Mononuclear cell (primary cell): ENCODE results near the gene TAF9. TPM values are rescaled to one million over a fixed set of nuclear protein-coding genes. Genes with fewer than 3 reads are reported as not detected.
"Not testable (repeated sequence)": the region's sequence is repeated elsewhere in the genome, so short reads cannot be mapped to it uniquely, and the experiment has no call there.

Experiments
- H3K27me3 ChIP-seq: 2 replicates; pipeline ENCODE4 v1.6.0; 2011; ENCODE audit warnings: low read length, control low read depth; ENCODE audit not compliant: insufficient read depth
- H3K4me1 ChIP-seq: 2 replicates; pipeline ENCODE4 v1.5.1; 2011; ENCODE audit warnings: mild to moderate bottlenecking, low read length, control low read depth; ENCODE audit not compliant: insufficient read depth
- H3K4me3 ChIP-seq: 2 replicates; pipeline ENCODE4 v1.5.1; 2011; ENCODE audit warnings: mild to moderate bottlenecking, low read length, moderate library complexity
- H3K9me3 ChIP-seq: 2 replicates; pipeline ENCODE4 v1.5.1; 2011; ENCODE audit warnings: low read depth, mild to moderate bottlenecking, control low read depth, low read length
- total RNA-seq: library from RNA; depleted of rRNA; stranded (reverse); fragments of >200 nt; gene quantifications from one replicate; pipeline ENCODE4 v1.2.3, GENCODE V29; 2012

TAF9 gene
- 63.2 TPM for total RNA-seq

GRCh38 chr5:69369340-69370121, at the start of gene TAF9, which contains the start of the genes AK6 and RAD17:
TSS of gene TAF9 (minus strand) at chr5:69369520. CDS start at chr5:69365737, 3,783 bp downstream.
TSS of gene AK6 (minus strand) at chr5:69369520. CDS start at chr5:69369490, 30 bp downstream.
TSS of gene RAD17 (plus strand) at chr5:69369818. CDS start at chr5:69372209, 2,391 bp downstream.
- peak within 1 kb of the TSS; percentile 87 for H3K4me3 ChIP-seq
- H3K27me3 ChIP-seq = no peaks in the 10 kb centered on the region
- peaks cover 24% of the 10 kb centered on the region for H3K4me1 ChIP-seq
- no peaks in the 10 kb centered on the region for H3K9me3 ChIP-seq

DNA sequence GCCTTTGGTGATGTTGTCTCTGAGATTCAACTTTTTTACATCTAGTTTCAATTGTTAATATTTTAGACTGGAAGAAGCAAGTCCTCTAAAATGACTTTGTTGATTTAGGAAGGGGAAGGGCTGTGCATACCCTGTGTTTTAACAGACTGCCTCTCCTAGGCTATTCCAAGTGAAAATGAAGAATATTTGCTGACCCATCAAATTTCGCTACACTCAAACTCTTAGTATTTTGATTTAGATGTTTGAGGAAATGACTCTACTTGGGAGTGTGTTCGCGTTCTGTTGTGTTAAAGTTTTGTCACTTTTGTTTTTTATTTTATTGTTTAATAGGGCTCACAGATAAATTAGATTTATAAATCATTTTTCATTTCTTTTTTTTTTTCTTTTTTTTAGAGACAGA, 49.2 kb upstream of the TAF9 start:
- H3K9me3 ChIP-seq = no peaks in the 10 kb centered on the region
- no peaks in the 10 kb centered on the region for H3K27me3 ChIP-seq
- peaks cover 9% of the 10 kb centered on the region for H3K4me1 ChIP-seq
- H3K4me3 ChIP-seq = no peak overlapping the region

DNA sequence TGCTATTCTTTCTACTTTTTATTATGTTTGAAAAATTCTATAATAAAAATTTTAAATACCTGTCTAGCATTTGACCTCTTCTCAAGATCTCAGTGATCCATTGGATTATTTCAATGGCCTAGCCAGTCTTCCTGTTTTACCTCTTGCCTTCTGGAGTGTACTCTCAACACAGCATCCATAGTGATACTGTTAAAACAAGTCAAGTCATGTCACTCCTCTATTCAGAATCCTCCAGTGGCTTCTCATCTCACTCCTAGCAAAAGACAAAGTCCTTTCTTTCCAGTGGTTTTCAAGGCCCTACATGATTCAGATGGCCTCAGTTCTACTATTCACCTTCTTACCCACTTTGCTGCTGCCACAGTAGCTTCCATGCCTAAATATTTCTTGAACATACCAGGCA, 47.4 kb upstream of the TAF9 start:
- Histone ChIP-seq H3K27me3 (no peaks in the 10 kb centered on the region), H3K4me3 (no peak overlapping the region), H3K4me1 (peaks cover 9% of the 10 kb centered on the region), H3K9me3 (no peaks in the 10 kb centered on the region)

- H3K4me3 ChIP-seq = no peak overlapping the region
- H3K27me3 ChIP-seq = no peaks in the 10 kb centered on the region
- no peaks in the 10 kb centered on the region for H3K9me3 ChIP-seq
- peaks cover 9% of the 10 kb centered on the region for H3K4me1 ChIP-seq
These were observed 46.9 kb upstream of the TAF9 start for GRCh38 chr5:69416180-69416579.

GRCh38 chr5:69415584-69415958, 46.3 kb upstream of the TAF9 start:
- no peaks in the 10 kb centered on the region for H3K27me3 ChIP-seq
- H3K4me1 ChIP-seq = peaks cover 9% of the 10 kb centered on the region
- H3K9me3 ChIP-seq = no peaks in the 10 kb centered on the region
- peak overlapping the region; percentile 46 for H3K4me3 ChIP-seq

DNA sequence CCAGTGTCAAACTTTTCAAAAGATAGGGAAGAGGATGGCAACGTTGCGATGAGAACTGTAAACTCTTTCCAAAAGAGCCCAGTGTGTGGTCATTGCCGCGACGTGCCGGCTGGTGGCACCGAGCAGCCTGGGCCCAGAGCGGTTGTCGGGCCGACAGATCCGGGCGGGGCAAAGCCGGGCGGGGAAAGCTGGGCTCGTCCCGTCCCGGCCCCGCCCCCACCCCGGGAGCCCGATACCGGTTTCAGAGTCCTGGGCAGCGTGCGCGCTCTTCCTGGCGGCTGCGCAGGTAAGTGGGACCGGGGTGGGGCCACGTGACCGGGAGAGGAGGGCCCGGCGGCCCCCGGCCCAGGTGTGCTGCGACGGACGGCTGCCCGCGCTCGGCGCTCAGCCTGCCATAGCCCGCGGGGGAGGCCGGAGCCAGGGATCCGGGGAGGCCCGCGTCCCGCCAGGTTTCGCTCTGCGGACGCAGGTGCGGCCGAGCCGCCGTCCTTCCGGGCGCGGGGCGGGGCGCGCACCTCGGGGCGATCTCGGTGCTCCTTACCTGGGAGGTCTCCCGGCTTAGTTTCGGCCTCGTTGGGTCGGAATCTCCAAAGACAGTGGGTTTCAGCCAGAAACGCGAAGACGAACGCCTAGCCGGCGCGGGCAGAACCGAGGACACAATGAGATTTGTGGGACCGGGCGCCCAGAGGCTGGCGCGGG, 45.7 kb upstream of the TAF9 start, which contains the start of gene MARVELD2:
MARVELD2 (plus strand) TSS at position 232 of the 699 bp plus-strand sequence. CDS start 4,270 bp downstream, outside the sequence.
- peak within 1 kb of the TSS; percentile 46 for H3K4me3 ChIP-seq
- peaks cover 9% of the 10 kb centered on the region for H3K4me1 ChIP-seq
- H3K27me3 ChIP-seq = no peaks in the 10 kb centered on the region

DNA sequence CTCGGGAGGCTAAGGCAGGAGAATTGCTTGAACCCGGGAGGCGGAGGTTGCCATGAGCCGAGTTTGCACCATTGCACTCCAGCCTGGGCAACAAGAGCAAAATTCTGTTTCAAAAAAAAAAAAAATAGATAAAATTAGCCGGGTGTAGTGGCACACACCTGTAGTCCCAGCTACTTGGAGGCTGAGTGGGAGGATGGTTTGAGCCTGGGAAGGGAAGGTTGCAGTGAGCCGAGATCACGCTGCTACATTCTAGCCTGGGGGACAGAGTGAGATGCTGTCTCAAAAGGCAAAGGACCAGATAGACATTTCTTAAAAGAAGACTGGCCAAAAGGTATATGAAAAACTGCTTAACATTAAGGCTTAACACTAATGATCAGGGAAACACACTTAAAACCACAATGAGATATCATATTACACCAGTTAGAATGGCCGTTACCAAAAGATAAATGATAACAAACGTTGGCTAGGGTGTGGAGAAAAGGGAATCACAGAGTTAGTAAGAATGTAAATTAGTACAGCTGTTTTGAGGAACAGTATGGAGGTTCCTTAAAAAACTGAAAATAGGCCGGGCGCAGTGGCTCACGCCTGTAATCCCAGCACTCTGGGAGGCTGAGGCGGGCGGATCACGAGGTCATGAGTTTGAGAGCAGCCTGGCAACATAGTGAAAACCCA, 35.5 kb upstream of the TAF9 start:
- Histone ChIP-seq H3K27me3 (no peaks in the 10 kb centered on the region), H3K4me1 (no peaks in the 10 kb centered on the region), H3K4me3 (no peak overlapping the region), H3K9me3 (no peaks in the 10 kb centered on the region)

More for the DNA sequence above, 45.7 kb upstream of the TAF9 start, which contains the start of gene MARVELD2:
- no peaks in the 10 kb centered on the region for H3K9me3 ChIP-seq

DNA sequence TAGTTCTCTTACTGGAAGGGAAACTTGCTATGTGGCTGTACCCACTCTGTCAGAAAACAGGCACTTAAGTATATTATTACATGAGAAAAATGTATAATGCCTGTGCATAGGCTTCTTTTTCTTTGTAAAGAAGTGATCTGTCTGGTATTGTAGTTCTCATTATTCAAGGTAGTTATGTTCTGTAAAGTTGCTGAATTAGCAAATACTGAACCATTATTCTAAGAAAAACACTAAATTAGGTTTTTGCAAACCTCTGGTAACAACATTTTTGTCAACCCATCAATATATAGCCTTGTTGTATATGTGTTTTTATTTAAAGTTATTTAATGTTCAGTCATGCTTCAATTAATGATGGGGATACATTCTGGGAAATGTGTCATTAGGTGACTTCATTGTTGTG, 9.1 kb upstream of the TAF9 start:
- no peak overlapping the region for H3K4me3 ChIP-seq
- no peaks in the 10 kb centered on the region for H3K9me3 ChIP-seq
- no peaks in the 10 kb centered on the region for H3K27me3 ChIP-seq
- no peaks in the 10 kb centered on the region for H3K4me1 ChIP-seq

GRCh38 chr5:69374911-69375446, 5.7 kb upstream of the TAF9 start:
- Histone ChIP-seq H3K4me3 (no peak overlapping the region), H3K9me3 (no peaks in the 10 kb centered on the region), H3K4me1 (peaks cover 7% of the 10 kb centered on the region), H3K27me3 (no peaks in the 10 kb centered on the region)

- H3K9me3 ChIP-seq = no peaks in the 10 kb centered on the region
- no peaks in the 10 kb centered on the region for H3K27me3 ChIP-seq
- H3K4me3 ChIP-seq = no peak overlapping the region
- H3K4me1 ChIP-seq = peaks cover 20% of the 10 kb centered on the region
These were observed 3.1 kb upstream of the TAF9 start for GRCh38 chr5:69372394-69372793.

DNA sequence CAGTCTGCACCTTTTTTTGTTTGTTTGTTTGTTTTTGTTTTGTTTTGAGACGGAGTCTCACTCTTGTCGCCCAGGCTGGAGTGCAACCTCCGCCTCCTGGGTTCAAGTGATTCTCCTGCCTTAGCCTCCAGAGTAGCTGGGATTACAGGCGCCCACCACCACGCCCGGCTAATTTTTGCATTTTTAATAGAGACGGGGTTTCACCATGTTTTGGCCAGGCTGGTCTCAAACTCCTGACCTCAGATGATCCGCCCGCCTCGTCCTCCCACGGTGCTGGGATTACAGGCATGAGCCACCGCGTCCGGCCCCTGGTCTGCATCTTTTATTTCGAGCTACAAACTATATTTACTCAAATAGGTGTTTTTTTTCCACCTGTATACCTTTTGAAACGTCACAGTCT, 1.0 kb upstream of the TAF9 start:
- not testable (repeated sequence) for H3K27me3 ChIP-seq, H3K9me3 ChIP-seq
- Histone ChIP-seq H3K4me1 (peaks cover 24% of the 10 kb centered on the region), H3K4me3 (peak overlapping the region; percentile 87)

DNA sequence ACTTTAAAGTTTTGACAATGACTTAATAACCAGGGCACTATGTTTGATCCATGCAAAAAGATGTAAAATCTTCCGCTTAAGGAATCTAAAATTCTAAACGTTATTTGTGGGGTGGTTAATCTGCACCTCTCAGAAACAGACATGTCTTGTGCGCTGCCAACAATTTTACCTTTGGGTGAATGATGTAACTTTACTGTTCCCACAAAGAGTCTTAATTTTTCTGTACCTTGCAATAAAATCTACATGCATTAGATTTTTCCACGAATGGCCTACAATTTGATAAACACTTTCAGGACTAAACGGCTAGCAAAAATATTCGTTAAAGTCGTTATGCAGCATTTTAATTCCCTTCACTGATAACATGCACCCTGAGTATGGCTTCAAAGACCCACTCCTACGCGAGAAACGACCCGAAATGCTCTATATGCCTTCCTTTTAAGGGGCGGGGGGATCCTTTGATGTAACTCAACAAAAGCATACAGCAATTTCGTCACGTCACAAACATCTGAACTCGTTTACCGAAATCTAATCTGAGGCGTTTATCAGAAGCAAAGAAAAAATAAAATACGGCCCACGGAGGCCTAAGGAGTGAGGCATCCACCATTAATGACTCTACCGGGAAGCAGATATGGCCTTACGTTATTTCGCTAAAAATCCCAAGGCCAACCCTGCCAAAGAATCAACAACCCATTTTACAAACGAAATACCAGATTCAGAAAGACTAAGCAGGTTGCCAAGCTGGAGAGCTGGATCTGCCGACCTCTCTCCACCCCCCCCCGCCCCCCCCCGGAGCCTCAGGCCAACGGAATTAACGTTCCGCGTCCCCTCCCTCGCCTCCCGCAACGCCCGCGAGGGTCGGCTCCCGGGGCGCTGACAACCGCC, 621 bp downstream of the TAF9 start:
- Histone ChIP-seq H3K9me3 (no peaks in the 10 kb centered on the region), H3K4me3 (peak overlapping the region; percentile 87), H3K4me1 (peaks cover 24% of the 10 kb centered on the region), H3K27me3 (no peaks in the 10 kb centered on the region)

DNA sequence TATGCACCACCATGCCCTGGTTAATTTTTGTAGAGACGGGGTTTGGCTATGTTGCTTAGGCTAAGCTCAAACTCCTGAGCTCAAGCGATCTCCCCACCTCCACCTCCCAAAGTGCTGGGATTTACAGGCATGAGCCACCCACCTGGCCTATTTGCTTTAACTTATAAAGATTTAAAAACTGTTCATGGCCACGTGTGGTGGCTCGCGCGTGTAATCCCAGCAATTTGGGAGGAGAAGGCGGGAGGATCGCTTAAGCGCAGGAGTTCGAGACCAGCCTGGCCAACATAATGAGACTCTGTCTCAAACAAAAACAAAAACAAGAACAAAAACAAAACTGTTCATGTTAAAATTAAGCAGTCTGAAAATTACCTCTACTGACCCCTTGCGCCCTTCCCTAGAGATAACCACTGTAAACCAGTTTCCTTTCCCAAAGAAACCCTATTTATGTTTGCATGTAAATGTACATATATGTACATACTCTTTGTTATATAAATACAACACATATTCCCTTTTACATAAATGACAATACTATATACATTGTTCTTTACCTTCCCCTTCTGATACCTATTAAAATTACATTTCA, 1.5 kb downstream of the TAF9 start:
- Histone ChIP-seq H3K27me3 (no peaks in the 10 kb centered on the region), H3K9me3 (no peaks in the 10 kb centered on the region), H3K4me3 (no peak overlapping the region), H3K4me1 (peaks cover 24% of the 10 kb centered on the region)

DNA sequence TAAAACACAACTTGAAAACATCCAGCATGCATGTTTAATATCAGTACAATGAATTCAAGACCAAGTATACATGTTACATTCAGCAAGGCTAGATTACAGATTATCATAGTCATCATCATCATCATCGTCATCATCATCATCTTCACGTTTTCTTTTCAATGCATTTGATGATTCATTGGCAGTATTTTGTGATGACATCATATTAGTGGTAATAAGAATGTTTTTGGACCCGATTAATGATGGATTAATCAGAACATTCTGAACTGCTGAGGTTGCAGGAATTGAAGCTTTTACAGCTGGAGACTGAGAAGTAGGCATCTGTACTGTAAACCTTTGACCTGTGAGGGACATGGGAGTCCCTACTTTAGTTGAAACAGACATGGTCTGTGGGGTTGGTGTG, 4.5 kb downstream of the TAF9 start:
- no peaks in the 10 kb centered on the region for H3K27me3 ChIP-seq
- no peak overlapping the region for H3K4me3 ChIP-seq
- H3K4me1 ChIP-seq = peaks cover 15% of the 10 kb centered on the region
- H3K9me3 ChIP-seq = no peaks in the 10 kb centered on the region
